ENCODE results near the gene KLRC3.
"Not testable (repeated sequence)": the region's sequence is repeated elsewhere in the genome, so short reads cannot be mapped to it uniquely, and the experiment has no call there.

The KLRC3 gene

DNA sequence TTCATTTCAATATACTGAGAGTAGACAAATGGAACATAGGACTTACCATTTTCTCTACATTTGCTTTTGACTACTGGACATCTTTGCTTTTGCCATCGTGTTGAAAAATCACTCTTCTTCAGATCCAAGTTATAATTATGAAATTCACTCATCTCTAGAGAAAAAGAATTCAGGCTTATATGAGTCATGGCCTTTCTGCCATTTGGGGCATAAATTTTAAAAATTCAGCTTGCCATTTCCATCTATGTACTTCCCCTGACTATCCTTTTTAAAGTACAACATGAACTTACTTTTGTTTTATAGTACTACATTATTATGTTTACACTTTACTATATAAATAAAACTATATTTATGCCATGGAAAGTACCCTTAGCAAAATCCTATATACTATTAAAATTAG is 33.5 kb downstream of the KLRC3 start:
- Histone ChIP-seq H3K4me1 (ENCODE audit: control insufficient read depth, low read depth, low read length) (no peaks in the 10 kb centered on the region), H3K9ac (ENCODE audit: low read length) (no peak overlapping the region), H3K27me3 (ENCODE audit: control insufficient read depth, insufficient read depth, low read length) (no peaks in the 10 kb centered on the region), H3K36me3 (ENCODE audit: control insufficient read depth, low read depth, low read length) (no peaks in the 10 kb centered on the region), H3K4me3 (ENCODE audit: low read length) (no peak overlapping the region), H3K27ac (ENCODE audit: low read length) (no peak overlapping the region), H3K9me3 (ENCODE audit: control insufficient read depth, low read depth, low read length) (no peaks in the 10 kb centered on the region)

DNA sequence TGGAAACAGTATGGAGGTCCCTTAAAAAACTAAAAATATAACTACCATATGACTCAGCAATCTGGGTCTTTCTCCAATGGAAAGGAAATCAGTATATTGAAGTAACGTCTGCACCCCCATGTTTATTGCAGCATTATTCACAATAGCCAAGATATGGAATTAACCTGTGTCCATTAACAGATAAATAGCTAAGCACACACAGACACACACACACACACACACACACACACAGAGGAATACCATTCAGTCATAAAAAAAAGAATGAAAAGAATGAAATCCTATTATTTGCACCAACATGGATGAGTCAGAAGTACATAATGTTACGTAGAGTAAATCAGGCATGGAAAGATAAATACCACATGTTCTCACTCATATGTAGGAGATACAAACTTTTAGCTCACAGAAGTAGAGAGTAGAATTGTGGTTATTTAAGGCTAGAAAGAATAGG is 35.2 kb downstream of the KLRC3 start:
- H3K4me3 ChIP-seq (ENCODE audit: low read length): no peak overlapping the region
- no peaks in the 10 kb centered on the region for H3K9me3 ChIP-seq (ENCODE audit: control insufficient read depth, low read depth, low read length)
- no peak overlapping the region for H3K9ac ChIP-seq (ENCODE audit: low read length)
- no peaks in the 10 kb centered on the region for H3K27me3 ChIP-seq (ENCODE audit: control insufficient read depth, insufficient read depth, low read length)
- H3K27ac ChIP-seq (ENCODE audit: low read length): no peak overlapping the region
- no peaks in the 10 kb centered on the region for H3K4me1 ChIP-seq (ENCODE audit: control insufficient read depth, low read depth, low read length)
- no peaks in the 10 kb centered on the region for H3K36me3 ChIP-seq (ENCODE audit: control insufficient read depth, low read depth, low read length)

DNA sequence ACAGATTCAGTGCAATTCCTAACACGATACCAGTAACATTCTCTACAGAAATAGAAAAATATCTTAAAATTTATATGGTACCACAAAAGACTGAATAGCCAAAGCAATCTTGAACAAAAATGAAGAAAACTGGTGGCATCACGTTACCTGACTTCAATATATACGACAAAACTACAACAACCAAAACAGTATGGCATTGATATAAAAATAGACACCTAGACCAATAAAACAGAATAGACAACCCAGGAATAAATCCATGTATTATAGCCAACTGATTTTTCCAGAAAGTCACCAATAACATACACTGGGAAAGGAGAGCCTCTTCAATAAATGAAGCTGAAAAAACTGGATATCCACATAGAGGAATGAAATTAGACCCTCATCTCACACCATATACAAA is 36.2 kb downstream of the KLRC3 start:
- Histone ChIP-seq H3K4me3 (ENCODE audit: low read length) (no peak overlapping the region), H3K27me3 (ENCODE audit: control insufficient read depth, insufficient read depth, low read length) (no peaks in the 10 kb centered on the region), H3K9me3 (ENCODE audit: control insufficient read depth, low read depth, low read length) (no peaks in the 10 kb centered on the region), H3K27ac (ENCODE audit: low read length) (no peak overlapping the region), H3K4me1 (ENCODE audit: control insufficient read depth, low read depth, low read length) (no peaks in the 10 kb centered on the region), H3K9ac (ENCODE audit: low read length) (no peak overlapping the region), H3K36me3 (ENCODE audit: control insufficient read depth, low read depth, low read length) (no peaks in the 10 kb centered on the region)

DNA sequence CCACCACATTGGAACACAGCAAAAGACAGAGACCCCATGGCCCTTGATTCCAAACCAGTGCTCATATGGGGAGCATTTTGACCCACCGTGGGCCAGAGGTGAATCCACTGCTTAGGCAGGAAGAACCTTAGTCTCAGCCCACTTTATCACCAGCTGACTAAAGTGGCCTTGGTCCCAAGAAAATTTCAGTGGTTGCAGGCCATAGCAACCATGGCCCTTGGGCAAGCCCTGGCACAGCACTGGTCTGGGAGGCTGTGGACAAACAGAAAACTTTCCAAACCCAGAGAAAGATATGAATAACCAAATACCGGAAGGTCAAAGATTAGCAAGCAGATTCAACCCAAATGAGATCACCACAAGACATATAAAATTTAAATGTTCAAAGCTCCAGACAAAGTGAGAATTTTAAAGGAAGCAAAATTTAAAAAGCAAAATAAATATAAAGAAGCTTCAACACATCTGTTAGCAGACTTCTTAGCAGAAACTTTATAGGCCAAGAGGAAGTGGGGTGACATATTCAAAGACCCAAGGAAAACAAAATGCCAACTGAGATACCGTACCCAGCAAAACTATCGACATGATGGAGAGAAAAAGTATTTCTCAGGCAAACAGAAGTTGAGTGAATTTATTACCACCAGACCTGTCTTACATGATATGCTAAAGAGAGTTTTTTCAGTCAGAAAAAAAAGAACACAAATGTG is 38.3 kb downstream of the KLRC3 start:
- Histone ChIP-seq H3K4me1 (ENCODE audit: control insufficient read depth, low read depth, low read length) (no peaks in the 10 kb centered on the region), H3K4me3 (ENCODE audit: low read length) (no peak overlapping the region), H3K27me3 (ENCODE audit: control insufficient read depth, insufficient read depth, low read length) (no peaks in the 10 kb centered on the region), H3K27ac (ENCODE audit: low read length) (no peak overlapping the region), H3K9ac (ENCODE audit: low read length) (no peak overlapping the region), H3K36me3 (ENCODE audit: control insufficient read depth, low read depth, low read length) (no peaks in the 10 kb centered on the region), H3K9me3 (ENCODE audit: control insufficient read depth, low read depth, low read length) (no peaks in the 10 kb centered on the region)

DNA sequence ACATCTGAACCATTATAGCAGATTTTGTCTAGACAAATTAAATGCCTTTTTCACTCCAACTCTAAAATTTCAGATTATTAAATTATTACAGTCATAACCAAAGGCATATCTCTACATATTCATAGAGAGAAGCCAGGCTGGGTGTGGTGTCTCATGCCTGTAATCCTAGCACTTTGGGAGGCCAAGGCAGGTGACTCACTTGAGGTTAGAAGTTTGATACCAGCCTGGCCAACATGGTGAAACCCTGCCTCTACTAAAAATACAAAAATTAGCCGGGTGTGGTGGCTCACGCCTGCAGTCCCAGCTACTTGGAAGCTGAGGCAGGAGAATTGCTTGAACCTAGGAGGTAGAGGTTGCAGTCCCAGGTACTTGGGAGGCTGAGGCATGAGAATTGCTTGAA is 41.7 kb downstream of the KLRC3 start:
- H3K27ac ChIP-seq (ENCODE audit: low read length); H3K36me3 ChIP-seq (ENCODE audit: control insufficient read depth, low read depth, low read length); H3K4me1 ChIP-seq (ENCODE audit: control insufficient read depth, low read depth, low read length): not testable (repeated sequence)

DNA sequence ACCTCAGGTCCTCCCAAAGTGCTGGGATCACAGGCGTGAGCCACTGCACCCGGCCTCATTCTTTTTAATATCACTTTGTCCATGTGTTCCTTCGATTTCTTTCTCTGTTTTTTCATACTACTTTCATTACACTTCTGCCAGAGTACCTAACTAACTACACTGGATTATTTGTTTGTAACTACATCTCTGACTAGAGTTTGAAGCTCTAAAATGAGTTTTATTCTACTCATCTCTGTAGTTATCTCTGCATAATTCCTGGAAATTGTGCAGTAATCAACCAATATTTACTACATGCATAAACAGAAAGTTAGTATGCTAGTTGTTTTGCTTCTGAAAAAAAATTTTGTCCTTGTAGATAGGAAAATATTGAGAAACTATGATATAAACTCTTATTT is 45.8 kb downstream of the KLRC3 start:
- Histone ChIP-seq H3K36me3 (ENCODE audit: control insufficient read depth, low read depth, low read length) (no peaks in the 10 kb centered on the region), H3K27me3 (ENCODE audit: control insufficient read depth, insufficient read depth, low read length) (no peaks in the 10 kb centered on the region), H3K4me3 (ENCODE audit: low read length) (no peak overlapping the region), H3K9me3 (ENCODE audit: control insufficient read depth, low read depth, low read length) (no peaks in the 10 kb centered on the region), H3K4me1 (ENCODE audit: control insufficient read depth, low read depth, low read length) (peaks cover 6% of the 10 kb centered on the region), H3K9ac (ENCODE audit: low read length) (no peak overlapping the region), H3K27ac (ENCODE audit: low read length) (no peak overlapping the region)

More for the DNA sequence above, 41.7 kb downstream of the KLRC3 start:
- not testable (repeated sequence) for H3K9me3 ChIP-seq (ENCODE audit: control insufficient read depth, low read depth, low read length); H3K4me3 ChIP-seq (ENCODE audit: low read length); H3K9ac ChIP-seq (ENCODE audit: low read length); H3K27me3 ChIP-seq (ENCODE audit: control insufficient read depth, insufficient read depth, low read length)

DNA sequence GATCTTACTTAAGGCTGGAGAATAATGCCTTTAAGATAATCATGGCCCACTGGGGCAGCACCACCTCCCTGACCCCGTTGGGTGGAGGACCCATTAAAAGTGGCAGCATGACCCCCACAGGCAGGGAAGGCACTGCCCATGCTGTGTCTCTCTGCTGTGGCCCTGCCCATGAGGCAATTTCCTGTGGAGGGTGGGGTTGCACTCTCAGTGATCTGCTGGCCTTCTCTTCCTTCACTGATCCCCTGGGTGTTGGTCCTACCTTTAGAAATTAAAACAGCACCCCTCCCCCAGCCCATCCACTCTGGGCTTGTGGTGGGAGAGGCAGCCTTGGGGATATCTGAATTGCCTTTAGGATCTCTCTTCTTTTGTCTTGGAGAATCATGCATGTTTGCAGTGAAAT is 47.8 kb downstream of the KLRC3 start:
- Histone ChIP-seq H3K36me3 (ENCODE audit: control insufficient read depth, low read depth, low read length) (no peaks in the 10 kb centered on the region), H3K27ac (ENCODE audit: low read length) (no peak overlapping the region), H3K4me1 (ENCODE audit: control insufficient read depth, low read depth, low read length) (peaks cover 6% of the 10 kb centered on the region), H3K27me3 (ENCODE audit: control insufficient read depth, insufficient read depth, low read length) (no peaks in the 10 kb centered on the region), H3K9ac (ENCODE audit: low read length) (no peak overlapping the region), H3K4me3 (ENCODE audit: low read length) (no peak overlapping the region), H3K9me3 (ENCODE audit: control insufficient read depth, low read depth, low read length) (no peaks in the 10 kb centered on the region)

DNA sequence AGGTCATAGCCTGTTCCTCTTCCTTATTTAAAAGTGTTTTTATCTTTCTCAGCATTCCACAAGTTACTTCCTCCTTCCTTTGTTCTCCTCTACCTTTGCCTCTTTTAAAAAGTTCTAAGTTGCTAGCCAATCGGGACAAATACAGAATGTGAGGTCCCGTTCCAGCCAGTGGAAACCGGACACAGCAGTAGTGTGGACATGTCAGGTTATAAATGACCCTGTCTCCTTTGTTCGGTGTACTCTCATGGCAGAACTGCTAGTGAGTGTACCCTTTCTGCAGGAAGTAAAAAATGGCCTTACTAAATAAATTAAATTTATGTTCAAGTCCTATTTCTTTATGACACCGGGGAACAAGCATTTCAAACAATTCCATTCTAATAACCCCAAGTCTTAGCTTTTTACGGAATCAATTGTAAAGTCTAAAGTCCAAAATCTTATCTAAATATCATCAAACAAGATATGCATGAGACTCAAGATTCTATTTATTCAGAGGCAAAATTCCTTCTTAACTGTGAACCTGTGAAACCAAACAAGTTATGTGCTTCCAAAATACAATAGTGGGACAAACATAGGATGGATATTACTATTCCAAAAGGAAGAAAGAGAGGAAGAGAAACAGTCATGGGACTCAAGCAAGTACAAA is 48.4 kb downstream of the KLRC3 start:
- H3K27me3 ChIP-seq (ENCODE audit: control insufficient read depth, insufficient read depth, low read length); H3K27ac ChIP-seq (ENCODE audit: low read length); H3K36me3 ChIP-seq (ENCODE audit: control insufficient read depth, low read depth, low read length); H3K4me1 ChIP-seq (ENCODE audit: control insufficient read depth, low read depth, low read length); H3K4me3 ChIP-seq (ENCODE audit: low read length); H3K9me3 ChIP-seq (ENCODE audit: control insufficient read depth, low read depth, low read length); H3K9ac ChIP-seq (ENCODE audit: low read length): not testable (repeated sequence)

DNA sequence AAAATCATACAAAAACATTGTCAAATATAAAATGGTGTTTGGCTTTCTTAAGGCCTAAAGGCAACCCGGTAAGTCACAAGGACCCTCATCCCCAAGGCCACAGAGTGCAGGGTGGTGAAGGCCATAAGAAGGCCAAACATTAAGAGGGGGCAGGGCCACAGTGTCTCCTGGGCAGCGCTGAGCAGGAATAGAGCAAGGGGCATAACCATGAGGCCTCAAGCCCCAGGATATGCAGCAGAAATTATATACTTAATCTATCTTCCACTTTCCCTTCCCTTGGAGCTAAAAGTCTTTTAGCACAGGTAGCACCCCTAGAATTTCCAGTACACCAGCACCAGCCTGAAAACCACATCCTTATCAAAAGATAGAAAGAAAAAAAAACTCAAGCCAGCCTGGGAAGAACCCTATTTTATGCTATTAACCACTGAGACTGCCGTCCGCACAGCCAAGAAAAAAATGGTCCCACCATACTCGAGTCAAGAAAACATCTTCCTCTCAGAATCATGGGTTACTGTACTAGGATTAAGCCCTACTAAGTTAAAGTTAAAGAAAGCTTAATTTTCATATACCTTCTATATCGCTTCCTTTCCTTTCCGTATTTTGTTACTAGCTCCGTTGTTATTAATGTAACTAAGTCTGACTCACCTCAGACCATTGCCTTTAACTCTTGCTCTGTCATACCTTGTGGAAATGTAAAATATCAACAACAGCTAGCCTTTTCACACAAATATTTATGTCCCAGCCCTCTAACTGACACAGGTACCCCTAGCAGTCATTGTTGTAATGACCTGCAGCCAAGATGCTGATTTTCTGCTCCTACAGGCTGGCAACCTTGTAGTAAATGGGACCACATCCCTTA is 50.6 kb downstream of the KLRC3 start:
- Histone ChIP-seq H3K27ac (ENCODE audit: low read length) (no peak overlapping the region), H3K4me3 (ENCODE audit: low read length) (no peak overlapping the region), H3K4me1 (ENCODE audit: control insufficient read depth, low read depth, low read length) (peaks cover 17% of the 10 kb centered on the region), H3K9me3 (ENCODE audit: control insufficient read depth, low read depth, low read length) (no peaks in the 10 kb centered on the region), H3K9ac (ENCODE audit: low read length) (no peak overlapping the region), H3K27me3 (ENCODE audit: control insufficient read depth, insufficient read depth, low read length) (no peaks in the 10 kb centered on the region), H3K36me3 (ENCODE audit: control insufficient read depth, low read depth, low read length) (no peaks in the 10 kb centered on the region)

DNA sequence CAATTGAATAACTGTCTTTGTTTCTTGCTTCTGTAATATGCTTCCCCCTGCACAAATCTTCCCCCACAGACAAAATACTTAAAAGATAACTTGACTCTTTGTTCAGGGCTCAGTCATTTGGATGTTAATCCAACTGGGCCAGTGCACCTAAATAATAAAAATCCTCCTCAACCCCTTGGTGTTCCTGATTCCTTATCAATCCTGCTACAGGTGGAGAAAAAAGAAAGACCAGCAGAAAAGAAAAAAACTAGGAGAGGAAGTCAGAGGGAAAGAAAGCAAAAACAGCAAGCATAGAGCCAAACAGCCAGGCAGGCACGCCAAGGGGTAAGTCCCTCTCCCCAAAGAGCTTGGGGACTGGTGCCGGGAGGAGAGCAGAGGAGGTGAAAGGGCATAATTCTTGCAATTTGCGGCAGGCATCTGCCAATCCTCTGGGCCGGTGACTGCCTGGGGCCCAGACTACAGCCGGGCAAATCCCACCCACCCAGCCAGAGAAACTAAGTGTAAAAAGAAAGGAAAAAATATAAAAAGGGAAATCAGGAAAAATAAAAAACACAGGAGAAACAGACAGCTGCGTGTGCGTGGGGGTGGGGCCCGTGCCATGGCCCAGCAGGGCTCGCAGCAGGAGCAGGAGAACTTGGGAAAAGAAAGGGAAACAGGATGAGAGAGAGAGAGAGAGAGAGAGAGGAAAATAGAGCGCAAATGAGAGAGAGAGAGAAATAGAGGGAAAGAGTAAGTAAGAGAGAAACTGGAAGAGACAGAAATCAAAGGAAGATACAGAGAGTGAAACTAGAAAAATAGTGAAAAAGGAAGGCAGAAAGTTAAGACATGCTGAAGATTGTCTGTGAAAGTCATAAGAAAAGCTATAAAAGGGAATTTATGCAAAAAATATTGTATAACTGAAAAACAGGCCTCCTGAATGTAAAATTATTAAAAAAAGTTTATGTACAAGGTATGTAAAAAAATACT is 51.9 kb downstream of the KLRC3 start:
- no peak overlapping the region for H3K4me3 ChIP-seq (ENCODE audit: low read length)
- H3K36me3 ChIP-seq (ENCODE audit: control insufficient read depth, low read depth, low read length): no peaks in the 10 kb centered on the region
- no peaks in the 10 kb centered on the region for H3K27me3 ChIP-seq (ENCODE audit: control insufficient read depth, insufficient read depth, low read length)
- no peak overlapping the region for H3K27ac ChIP-seq (ENCODE audit: low read length)
- peaks cover 28% of the 10 kb centered on the region for H3K4me1 ChIP-seq (ENCODE audit: control insufficient read depth, low read depth, low read length)
- no peaks in the 10 kb centered on the region for H3K9me3 ChIP-seq (ENCODE audit: control insufficient read depth, low read depth, low read length)
- no peak overlapping the region for H3K9ac ChIP-seq (ENCODE audit: low read length)

DNA sequence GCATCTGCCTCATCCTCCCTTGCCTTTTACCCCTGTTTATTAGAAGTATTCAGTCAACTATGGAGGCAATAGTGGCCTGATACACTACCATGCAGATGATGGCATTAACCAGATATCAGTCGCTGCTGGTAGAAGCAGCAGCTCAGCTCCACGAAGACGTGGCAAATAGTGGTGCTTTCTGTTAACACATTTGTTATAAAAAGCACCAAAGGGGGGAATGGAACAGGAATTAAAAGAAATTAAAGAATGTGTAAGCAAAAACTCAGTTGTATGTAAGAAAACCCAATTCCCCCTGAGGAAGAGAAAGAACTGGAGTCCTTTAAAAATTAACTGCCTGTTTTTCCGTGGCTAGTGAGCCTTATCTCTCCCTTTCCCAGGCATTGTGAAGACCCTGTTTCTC is 52.7 kb downstream of the KLRC3 start:
- not testable (repeated sequence) for H3K27ac ChIP-seq (ENCODE audit: low read length); H3K4me3 ChIP-seq (ENCODE audit: low read length); H3K36me3 ChIP-seq (ENCODE audit: control insufficient read depth, low read depth, low read length); H3K9me3 ChIP-seq (ENCODE audit: control insufficient read depth, low read depth, low read length); H3K9ac ChIP-seq (ENCODE audit: low read length); H3K27me3 ChIP-seq (ENCODE audit: control insufficient read depth, insufficient read depth, low read length)
- peaks cover 35% of the 10 kb centered on the region for H3K4me1 ChIP-seq (ENCODE audit: control insufficient read depth, low read depth, low read length)
